Stimulated activated CD4-positive, alpha-beta T cell treated with anti-CD3 and anti-CD28 coated beads, Interleukin-2, amount 100 ng/mL, for 48 hours (primary cell): Measurements from ENCODE around the gene INSM2.
A peak's percentile ranks its signal among the peaks of the same experiment; 100 is the strongest.

Source experiments
- DNase-seq, 2 donors: peaks; one replicate each; pipeline ENCODE4 v3.0.0-alpha.2; 2020

The INSM2 gene

GRCh38 chr14:35533357-35534207 is at the start of gene INSM2:
Gene INSM2, plus strand, starts transcription at chr14:35534164. Its CDS starts 89 bp downstream, at chr14:35534253.
- DNase-seq: peak; percentile 67 to 70

GRCh38 chr14:35492569-35493014 is 41.4 kb upstream of the INSM2 start:
- no peak for DNase-seq

- no peak for DNase-seq
Observed at GRCh38 chr14:35495278-35495677, 38.7 kb upstream of the INSM2 start.

- no peak for DNase-seq
Observed at GRCh38 chr14:35499180-35499579, 34.8 kb upstream of the INSM2 start.

- DNase-seq: no peak
Observed at GRCh38 chr14:35503646-35504045, 30.3 kb upstream of the INSM2 start.

GRCh38 chr14:35504260-35504659 is 29.7 kb upstream of the INSM2 start:
- no peak for DNase-seq

GRCh38 chr14:35506461-35506860 is 27.5 kb upstream of the INSM2 start:
- no peak for DNase-seq

GRCh38 chr14:35506927-35507326 is 27.0 kb upstream of the INSM2 start:
- DNase-seq: no peak

GRCh38 chr14:35509846-35510245 is 24.1 kb upstream of the INSM2 start:
- no peak for DNase-seq

GRCh38 chr14:35512765-35513164 is 21.2 kb upstream of the INSM2 start:
- no peak for DNase-seq

GRCh38 chr14:35515916-35516315 is 18.0 kb upstream of the INSM2 start:
- DNase-seq: no peak

- no peak for DNase-seq
Observed at GRCh38 chr14:35519986-35520385, 14.0 kb upstream of the INSM2 start.

- no peak for DNase-seq
Observed at GRCh38 chr14:35525695-35526094, 8.3 kb upstream of the INSM2 start.

- DNase-seq: no peak
Observed at GRCh38 chr14:35526962-35527361, 7.0 kb upstream of the INSM2 start.

GRCh38 chr14:35531960-35532747 is 1.8 kb upstream of the INSM2 start:
- DNase-seq: no peak

- DNase-seq: no peak
Observed at GRCh38 chr14:35532783-35533356, 1.1 kb upstream of the INSM2 start.

GRCh38 chr14:35534208-35534872 is 376 bp downstream of the INSM2 start:
- DNase-seq: peak in 1 of 2 donors; percentile 7

GRCh38 chr14:35534873-35535482 is 1.0 kb downstream of the INSM2 start:
- peak; percentile 62 to 71 for DNase-seq

GRCh38 chr14:35535483-35536112 is 1.6 kb downstream of the INSM2 start:
- no peak for DNase-seq

GRCh38 chr14:35539969-35540368 is 6.0 kb downstream of the INSM2 start:
- DNase-seq: no peak

- DNase-seq: no peak
Observed at GRCh38 chr14:35543006-35543405, 9.0 kb downstream of the INSM2 start.

GRCh38 chr14:35549551-35549950 is 15.6 kb downstream of the INSM2 start:
- DNase-seq: no peak
